Tibial nerve (tissue), 4 donors: ENCODE data around the gene ATF7IP.

Source experiments
- EP300 ChIP-seq, 2 donors: sonication (generic); formaldehyde crosslinking; IDR thresholded peaks; one replicate each; pipeline ENCODE4 v1.6.1; 2017; ENCODE audit warnings: antibody characterized with exemption in 2 of 2, mild to moderate bottlenecking in 1 of 2
- POLR2A ChIP-seq, 2 donors: fragments of 450-650 bp; IDR thresholded peaks; one replicate each; pipeline ENCODE4 v1.6.1; 2017; ENCODE audit warnings: antibody characterized with exemption in 2 of 2, mild to moderate bottlenecking in 2 of 2, moderate library complexity in 2 of 2
- TF ChIP-seq, protein P1 (sequence below), 5 experiments: fragments of 200-600 bp in 3 of 5; fragments of 450-650 bp in 2 of 5; sonication (generic) in 3 of 5; IDR thresholded peaks; one replicate each; pipeline ENCODE4 v1.5.1; 2016 to 2019; ENCODE audit warnings: antibody characterized with exemption in 5 of 5, mild to moderate bottlenecking in 3 of 5, moderate library complexity in 2 of 5

DNA sequence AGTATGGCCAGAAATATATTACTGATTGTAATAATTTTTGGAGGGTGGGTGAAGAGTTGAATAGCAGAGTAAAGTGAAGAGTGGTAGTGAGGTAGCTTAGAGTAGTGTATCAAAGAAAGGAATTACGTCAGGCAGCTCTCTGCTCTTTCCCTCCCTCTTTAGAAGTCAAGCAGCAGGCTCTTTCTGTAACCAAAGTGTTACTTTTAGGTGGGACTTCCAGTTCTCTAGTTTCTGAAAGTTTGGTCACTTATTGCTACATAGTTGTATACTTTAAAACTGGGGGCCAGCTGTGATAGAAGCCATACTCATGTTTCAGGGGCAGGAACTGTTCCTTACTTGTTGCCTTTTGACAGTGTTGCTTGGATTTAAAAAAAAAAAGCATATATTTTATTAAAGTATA is 30.6 kb downstream of the ATF7IP start:
- TF ChIP-seq, protein P1, sequence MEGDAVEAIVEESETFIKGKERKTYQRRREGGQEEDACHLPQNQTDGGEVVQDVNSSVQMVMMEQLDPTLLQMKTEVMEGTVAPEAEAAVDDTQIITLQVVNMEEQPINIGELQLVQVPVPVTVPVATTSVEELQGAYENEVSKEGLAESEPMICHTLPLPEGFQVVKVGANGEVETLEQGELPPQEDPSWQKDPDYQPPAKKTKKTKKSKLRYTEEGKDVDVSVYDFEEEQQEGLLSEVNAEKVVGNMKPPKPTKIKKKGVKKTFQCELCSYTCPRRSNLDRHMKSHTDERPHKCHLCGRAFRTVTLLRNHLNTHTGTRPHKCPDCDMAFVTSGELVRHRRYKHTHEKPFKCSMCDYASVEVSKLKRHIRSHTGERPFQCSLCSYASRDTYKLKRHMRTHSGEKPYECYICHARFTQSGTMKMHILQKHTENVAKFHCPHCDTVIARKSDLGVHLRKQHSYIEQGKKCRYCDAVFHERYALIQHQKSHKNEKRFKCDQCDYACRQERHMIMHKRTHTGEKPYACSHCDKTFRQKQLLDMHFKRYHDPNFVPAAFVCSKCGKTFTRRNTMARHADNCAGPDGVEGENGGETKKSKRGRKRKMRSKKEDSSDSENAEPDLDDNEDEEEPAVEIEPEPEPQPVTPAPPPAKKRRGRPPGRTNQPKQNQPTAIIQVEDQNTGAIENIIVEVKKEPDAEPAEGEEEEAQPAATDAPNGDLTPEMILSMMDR (IDR thresholded peaks at IDR 0.05), result no peak
- TF ChIP-seq EP300 (IDR thresholded peaks at IDR 0.05), result no peak
- TF ChIP-seq POLR2A (IDR thresholded peaks at IDR 0.05), result no peak
